DMS153 treated with DMSO at 0.1 percent for 48 hours (cell line): Measurements from ENCODE around the gene PNPLA2.

Source experiments
- DNase-seq: peaks from one replicate; lab custom pipeline; 2025; ENCODE audit not compliant: unreplicated experiment; lab: John Stamatoyannopoulos, UW

Gene PNPLA2

DNA sequence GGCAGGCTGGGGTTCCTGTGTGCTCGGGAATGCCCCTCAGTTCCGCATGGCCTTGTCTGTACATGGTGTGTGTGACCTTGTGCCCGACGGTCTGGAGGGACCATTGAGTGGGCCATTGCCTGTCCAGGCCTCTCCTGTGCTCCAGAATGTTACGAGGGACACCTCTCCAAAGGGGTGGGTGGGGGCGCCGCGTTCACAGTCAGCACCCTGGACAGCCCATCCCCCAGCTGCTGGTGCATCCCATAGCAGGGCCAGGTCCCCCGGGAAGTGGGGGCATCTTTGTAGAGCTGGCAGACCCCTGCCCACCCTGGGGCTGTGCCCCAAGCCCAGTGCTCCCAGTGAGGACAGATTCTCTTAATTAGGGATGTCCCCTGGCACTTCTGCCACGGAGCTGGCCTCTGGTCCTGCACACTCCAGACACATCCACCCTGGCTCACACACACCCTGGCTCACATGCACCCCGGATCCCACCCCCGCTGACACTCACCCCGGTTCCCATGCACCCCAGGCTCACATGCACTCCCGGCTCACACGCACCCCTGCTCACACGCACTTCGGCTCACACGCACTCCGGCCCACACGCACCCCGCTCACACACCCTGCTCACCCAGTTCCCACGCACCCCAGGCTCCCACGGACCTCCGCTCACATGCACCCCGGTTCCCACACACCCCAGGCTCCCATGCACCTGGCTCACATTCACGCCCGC is 39.5 kb downstream of the PNPLA2 start:
- no peak for DNase-seq

DNA sequence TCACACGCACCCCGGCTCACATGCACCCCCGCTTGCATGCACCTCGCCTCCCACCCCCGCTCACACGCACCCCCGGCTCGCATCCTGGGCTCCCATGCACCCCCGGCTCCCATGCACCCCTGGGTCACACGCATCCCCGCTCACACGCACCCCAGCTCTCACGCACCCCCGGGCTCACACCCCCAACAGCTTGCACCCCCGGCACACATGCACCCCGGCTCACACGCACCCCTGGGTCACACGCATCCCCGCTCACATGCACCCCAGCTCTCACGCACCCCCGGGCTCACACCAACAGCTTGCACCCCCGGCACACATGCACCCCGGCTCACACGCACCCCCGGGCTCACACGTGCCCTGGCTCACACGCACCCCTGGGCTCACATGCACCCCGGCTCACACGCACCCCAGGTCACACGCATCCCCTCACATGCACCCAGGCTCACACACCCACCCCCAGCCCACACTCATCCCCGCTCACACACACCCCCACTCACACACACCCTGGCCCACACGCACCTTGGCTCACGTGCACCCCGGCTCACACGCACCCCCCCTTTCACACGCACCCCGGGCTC is 40.1 kb downstream of the PNPLA2 start:
- no peak for DNase-seq

DNA sequence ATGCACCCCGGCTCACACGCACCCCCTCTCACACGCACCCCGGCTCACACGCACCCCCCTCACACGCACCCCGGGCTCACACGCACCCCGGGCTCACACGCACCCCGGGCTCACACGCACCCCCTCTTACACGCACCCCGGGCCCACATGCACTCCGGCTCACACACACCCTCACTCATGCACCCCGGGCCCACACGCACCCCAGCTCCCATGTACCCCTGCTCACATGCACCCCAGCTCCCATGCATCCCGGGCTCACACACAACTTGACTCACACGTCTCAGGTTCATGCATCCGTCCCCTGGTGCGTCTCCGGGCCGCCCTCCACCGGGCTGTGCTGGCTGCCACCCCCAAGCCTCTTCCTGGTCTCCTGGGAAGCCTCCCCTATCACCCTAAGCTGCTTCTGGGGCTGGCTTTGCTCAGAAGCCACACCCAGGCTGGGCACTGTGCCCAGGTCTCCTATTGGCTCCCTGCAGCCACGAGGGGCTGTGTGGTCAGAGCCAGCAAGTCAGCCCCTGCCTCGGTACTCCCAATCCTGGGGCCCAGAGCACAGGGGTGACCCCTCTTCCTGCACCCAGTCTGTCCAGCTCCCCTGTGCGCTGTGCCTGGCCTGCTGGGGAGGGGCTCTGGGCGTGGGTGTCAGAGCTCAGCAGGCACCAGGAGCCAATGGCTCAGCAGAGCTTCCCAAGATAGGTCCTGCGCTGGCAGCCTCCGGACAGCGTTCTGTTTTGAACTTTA is 40.8 kb downstream of the PNPLA2 start:
- DNase-seq = peak; percentile 40

DNA sequence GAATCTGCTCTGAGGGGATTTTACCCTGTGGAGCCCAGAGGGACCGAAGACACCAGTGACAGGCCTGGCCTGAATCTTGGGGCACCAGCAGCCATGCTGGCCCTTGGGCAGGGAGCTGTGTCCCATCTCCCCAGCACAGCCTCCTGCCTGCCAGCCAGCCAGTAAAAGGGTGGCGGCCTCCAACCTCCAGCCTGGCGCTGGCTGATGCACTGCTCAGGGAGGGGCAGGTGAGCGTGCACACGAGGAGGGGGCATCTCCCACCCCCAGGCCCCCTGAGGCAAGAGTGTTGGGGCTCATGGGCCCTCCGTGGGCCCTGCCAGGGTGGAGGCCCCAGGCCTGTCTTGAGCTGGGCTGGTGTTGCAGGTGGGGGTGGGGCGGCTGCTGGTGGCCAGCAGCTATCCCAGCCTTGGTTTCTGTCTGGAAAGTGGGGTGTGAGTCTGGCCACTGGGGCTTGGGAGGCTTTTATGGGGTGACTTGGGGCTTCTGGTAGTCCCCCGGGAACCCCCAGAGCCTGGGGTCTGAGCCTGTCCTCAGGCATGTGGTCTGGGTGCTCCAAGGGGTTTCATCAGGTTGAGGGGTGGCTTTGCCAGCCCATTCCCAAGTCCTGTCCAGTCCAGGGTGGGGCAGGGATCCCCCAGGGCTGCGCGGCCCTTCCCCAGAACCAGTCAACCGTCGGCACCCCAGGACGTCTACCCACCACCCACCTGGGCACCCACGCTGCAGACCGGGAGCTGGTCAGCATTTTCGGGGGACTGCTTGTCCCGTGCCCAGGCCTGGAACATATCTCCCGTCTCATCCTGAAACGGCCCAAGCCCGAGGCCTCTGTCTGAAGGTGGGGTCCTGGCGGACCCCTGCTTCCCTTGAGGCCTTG is 41.8 kb downstream of the PNPLA2 start:
- no peak for DNase-seq

DNA sequence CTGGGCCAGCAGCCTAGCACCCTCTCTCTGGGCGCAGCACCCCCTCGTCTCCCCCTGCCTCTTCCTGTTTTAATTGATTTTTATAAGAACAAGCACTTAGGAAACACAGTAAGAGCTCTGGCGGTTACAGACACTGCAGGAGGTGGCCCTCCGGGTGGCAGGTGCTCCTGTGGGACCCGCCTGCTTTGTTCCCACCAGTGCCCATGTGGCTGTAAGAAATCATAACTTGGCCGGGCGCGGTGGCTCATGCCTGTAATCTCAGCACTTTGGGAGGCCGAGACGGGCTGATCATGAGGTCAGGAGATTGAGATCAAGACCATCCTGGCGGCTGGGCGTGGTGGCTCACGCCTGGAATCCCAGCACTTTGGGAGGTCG is 42.4 kb downstream of the PNPLA2 start:
- no peak for DNase-seq

DNA sequence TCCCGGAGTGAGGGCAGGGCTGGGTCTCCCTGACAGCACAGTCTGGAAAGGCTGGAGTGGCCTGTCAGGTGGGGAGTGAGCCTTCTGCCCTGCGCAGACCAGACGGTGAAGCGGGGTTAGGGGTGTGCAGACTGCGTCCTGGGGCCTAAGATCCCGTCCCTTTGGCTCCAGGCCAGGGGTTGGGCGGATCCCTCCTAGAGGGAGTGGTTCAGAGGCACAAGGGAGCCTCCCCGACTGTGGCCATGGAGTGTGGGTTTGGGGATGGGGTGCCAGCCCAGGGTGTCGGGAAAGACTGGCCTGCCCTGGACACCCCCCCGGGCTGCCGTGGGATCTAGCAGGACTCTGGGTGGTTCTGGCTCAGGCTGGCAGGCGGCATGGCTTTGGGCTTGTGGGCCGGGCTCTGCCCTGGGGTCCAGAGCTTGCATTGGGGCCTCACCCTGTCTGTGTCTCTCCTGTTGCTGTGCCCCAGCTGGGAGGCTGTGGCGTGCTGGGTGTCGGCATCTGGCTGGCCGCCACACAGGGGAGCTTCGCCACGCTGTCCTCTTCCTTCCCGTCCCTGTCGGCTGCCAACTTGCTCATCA is 43.5 kb downstream of the PNPLA2 start:
- DNase-seq = no peak

DNA sequence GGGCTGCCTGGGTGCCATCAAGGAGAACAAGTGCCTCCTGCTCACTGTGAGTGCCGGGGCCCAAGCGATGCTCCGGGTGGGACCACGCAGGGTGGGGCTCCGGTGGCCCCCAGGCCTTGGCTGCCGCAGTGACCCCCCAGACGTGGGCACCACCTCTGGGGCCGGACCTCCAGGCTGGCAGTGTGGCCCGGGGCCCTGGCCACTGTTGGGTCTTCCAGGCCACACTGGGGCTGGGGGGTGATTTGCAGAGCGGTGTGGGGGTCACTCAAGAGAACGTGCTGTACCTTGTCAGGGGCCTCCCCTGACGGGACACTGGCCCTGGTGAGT is 43.9 kb downstream of the PNPLA2 start:
- DNase-seq = no peak

DNA sequence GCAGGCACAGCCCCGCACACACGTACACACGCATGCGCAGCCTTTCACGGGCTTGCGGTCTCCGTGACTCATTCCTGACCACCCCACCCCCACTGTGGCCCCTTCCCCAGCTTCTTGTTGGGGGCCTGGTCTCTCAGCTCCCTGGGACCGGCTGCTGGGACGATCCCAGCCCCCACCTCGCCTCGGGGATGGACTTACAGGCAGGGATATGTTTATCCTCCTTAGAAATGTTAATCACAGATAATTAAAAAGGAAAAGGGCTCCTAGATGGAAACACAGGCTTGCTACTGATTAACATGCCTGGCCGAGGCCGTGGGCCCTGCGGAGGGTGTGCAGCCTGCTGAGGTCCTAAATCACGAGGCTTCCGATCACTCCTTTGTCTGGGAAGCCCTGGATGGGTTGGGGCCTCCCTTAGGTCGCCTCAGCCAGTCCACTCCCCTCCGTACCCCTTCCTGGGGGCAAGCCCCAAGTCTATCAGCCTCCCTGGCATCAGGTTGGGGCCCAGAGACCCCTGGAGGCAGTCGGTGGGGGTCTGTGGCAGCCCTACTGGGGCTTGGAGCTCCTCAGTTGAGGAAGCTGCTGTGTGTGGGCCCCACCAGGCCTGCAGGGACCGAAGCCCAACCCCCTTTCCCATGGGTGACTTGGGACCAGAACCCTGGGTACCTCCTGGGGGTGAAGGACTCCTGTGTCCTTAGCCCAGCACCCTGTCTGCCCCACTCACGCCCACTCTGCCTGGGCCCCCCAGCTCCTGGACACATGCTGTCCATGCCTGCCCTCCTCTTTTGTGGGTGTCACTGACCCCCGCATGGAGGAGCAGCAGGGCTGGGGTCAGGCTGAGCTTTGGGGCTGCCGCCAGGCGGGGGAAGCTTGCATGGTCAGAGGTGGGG is 44.6 kb downstream of the PNPLA2 start:
- no peak for DNase-seq

DNA sequence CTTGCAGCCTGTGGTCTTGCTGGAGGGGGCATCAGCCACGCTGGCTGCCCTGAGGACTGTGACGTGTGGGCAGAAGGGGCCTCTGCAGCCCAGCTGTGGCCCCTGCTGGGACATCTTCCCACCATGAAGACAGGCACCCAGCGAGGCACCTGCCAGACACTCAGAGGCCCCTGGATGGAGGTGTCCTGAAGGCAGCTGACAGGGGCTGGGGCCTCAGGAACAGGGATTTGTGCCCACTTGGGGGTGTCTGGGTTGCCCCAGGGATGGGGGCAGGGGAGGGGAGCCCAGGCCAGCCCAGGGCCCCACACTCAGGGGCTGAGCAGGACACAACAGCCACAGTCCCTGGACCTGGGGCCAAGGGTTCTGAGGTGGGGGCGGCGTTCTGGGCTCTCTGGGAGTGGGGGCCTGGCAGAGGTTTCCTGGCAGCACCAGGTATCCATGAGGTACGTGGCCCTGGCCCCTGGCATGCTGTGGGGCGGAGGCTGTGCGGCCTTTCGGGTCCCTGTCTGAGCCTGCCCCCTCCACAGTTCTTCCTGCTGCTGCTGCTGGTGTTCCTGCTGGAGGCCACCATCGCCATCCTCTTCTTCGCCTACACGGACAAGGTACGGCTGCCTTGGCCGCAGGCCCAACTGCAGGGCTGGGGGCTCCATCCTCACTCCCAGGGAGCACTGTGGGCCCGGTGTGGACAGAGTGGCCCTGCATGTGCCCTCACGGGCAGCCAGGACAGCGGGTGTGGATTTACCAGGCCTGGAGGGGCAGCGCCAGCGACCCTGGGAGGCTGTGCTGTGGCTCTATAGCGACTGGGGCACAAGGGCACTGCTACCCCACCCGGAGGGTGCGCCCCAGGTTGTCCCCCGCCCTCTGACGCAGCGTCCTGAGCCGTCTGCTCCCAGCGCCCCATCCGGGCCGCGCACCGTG is 45.5 kb downstream of the PNPLA2 start:
- DNase-seq = no peak

DNA sequence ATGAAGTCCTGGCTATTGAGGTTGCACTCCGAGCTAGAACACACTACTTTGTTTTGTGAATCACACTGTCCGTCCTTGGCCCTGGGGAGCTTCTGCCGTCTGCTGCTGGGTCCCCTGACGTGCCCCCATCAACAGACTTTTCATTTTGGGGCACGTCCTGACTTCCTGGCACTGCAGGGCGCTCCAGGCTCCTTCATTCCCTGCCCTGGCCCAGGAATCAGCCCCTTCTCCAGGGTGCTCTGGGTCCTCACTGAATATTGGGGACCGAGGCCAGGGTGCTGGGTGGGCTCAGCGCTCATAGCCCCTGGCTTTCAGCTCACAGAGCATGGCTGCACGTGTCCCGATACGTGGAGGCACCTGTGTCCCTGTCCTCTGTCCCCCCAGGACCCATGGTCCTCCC is 46.2 kb downstream of the PNPLA2 start:
- no peak for DNase-seq

DNA sequence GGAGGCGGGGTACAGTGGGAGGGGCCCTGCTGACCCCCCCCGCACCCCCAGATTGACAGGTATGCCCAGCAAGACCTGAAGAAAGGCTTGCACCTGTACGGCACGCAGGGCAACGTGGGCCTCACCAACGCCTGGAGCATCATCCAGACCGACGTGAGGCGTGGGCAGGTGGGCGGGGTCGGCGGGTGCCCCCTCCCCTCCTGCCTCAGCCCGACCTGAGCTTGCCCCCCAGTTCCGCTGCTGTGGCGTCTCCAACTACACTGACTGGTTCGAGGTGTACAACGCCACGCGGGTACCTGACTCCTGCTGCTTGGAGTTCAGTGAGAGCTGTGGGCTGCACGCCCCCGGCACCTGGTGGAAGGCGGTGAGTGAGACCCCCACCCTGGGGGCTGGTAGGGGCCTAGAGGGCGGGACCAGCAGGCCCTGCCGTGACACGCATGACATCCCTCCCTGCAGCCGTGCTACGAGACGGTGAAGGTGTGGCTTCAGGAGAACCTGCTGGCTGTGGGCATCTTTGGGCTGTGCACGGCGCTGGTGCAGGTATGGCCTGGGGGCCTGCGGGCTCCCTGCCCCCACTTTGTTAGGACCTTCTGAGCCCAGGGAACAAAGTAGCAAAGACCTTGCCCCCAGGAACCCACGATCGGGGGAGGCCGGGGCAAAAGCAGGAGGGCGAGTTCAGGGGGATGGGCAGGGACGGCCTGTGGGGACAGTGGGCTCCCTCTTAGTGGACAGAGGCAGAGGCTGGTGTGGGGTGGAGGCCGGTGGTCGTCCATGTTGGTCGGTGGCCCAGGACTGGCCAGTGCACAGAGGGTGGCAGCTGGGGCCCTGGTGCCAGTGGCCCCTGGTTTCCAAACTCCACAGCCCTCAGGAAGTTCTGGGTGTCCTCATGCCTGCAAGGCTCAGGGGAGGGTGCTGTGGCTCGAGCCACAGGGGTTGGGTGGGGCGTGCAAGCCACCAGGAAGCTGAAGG is 47.0 kb downstream of the PNPLA2 start:
- DNase-seq = no peak

DNA sequence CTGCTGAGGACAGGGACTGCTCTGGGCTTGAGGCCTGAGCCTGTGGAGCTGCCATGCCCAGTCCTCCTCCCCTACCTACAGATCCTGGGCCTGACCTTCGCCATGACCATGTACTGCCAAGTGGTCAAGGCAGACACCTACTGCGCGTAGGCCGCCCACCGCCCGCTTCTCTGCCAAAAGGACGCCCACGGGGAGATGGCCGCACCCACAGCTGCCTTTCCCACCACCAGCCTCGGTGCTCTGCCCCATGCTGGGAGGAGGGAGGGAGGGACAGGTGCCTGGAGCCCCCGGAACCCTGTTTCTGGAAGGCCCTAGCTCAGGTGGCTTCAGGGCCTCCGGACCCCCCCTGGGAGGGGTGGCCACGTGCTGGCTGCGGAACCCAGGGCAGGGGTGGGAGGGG is 47.8 kb downstream of the PNPLA2 start:
- no peak for DNase-seq

DNA sequence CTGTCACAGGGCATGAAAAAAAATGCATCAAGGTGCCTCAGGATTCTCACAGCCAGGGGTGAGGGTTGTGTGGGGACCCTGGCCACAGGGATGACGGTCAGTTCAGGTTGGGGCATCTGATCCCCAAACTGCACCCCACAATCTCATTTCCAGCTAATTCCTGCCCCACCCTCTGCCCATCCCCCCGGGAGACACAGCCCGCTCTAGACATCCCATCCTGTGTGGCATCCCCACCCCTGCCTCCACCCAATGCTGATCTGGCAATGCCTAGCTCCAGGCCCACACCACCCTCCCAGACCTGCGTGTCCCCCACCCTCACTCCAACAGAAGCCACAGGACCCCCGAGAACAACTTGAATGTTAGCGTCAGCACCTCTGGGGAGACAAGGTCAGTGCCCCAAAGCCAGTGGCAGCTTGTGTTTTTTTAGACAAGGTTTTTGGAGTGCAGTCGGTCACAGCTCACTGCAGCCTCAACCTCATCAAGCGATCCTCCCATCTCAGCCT is 49.2 kb downstream of the PNPLA2 start:
- DNase-seq = no peak

DNA sequence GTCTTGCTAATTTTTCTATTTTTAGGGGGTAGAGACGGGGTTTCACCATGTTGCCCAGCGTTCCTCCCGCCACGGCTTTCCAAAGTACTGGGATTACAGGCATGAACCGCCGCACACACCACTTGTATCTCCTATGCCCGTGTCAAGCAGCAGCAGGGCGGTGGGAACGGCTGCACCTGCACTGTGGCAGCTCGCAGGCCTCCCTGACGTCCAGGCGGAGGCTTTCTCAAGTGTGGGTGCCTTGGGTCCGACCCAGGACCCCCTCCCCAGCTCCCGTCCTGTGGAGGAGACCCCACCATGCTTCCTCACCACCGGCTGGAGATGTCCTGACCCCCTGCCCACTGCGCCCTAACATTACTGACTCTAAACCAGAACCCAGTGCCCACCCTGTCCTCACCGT is 49.7 kb downstream of the PNPLA2 start:
- DNase-seq = no peak

DNA sequence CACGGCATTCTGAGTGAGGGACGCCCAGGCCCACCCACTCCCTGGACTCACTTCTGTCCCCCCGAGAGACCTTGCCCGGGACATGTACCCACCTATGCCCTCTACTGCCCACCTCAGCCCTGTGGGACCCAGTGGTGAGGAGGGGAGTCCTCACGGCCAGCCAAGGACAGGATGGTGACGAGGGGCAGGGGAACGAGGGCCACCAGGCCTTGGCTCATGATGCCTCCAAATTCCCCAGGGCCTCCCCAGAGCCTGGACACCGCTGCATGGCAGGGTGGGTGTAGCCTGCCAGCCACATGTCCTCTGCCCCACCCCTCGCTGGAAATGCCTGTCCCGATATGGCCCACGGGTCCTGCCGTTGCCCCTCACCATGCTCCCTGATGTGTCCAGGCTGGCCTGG is 50.1 kb downstream of the PNPLA2 start:
- no peak for DNase-seq

DNA sequence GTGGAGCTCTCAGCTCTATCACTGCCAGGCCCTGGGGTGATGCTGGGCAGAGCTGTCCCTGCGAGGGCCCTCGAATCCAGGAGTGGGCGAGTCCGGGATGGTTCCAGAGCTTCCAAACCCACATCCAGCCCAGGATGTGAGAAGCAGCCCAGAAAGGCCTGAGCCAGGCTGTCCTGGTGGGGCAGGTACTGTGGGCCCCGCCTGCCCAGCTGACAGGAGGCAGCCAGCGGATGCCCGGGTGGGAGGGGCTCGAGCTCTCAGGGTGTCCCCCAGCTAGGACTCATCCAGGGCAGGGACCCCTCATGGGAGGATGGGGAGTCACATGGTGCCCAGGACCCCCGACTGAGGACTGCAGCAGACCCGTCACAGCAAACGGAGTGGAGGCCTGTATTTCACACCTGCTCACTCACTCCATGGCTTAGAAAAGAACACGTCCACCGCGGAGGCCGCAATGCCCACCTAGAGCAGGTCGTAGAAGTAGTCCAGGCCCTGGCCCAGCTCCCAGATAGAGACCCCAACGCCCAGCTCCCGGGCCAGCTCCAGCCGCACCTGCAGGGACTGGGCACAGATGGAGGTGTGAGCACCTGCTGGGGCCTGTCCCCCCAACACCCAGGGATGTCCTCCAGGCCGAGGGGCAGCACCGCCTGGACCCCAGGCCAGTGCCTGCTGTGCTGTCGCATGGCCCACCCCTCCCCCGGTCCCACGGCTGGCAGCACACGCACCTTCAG is 50.8 kb downstream of the PNPLA2 start:
- DNase-seq = no peak

DNA sequence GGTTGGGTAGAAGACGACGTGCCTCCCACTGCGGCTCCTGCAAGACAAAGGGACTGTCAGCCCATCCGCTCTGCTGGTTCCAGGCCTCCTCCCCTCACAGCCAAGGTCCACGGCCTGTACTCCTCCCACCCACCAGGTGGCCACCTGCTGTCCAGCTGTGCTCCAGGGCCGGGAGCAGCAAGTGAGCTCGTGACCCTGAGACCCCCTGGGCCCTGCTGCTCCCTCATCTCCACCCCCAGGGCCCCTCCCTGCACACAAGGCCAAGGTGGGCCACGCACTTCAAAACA is 51.4 kb downstream of the PNPLA2 start:
- no peak for DNase-seq

DNA sequence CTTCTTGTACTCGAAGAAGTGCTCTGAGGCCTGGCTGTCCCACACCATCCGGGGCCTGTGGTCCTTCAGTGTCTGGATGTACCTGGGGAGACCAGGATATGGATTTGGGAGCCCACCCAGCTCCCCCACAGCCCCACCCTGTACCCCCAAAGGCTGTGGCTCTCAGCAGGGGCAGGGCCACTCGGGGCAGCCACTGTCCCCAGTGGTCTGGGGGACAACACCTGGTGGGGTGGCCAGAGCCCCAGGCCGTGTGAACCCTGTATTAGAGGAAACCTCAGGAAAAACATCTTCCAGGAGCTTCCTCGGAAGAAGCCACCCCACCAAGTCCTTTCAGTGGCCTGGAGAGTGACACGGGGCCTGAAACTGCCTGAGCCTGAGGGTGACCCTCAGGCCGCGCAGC is 51.7 kb downstream of the PNPLA2 start:
- DNase-seq = no peak
